Thyroid gland (tissue), 4 donors: ENCODE data around the gene TRIM50.
"Not testable (repeated sequence)": the region's sequence is repeated elsewhere in the genome, so short reads cannot be mapped to it uniquely, and the experiment has no call there.

Experiments used
- CTCF ChIP-seq, 6 experiments: fragments of 200-600 bp in 3 of 6; fragments of 450-650 bp in 3 of 6; sonication (generic) in 3 of 6; IDR thresholded peaks; one replicate each; pipeline ENCODE4 v1.5.1; 2016 to 2019; ENCODE audit warnings: antibody characterized with exemption in 6 of 6, mild to moderate bottlenecking in 2 of 6, inconsistent platforms in 1 of 6, moderate library complexity in 1 of 6
- POLR2A ChIP-seq, 2 donors: fragments of 450-650 bp; IDR thresholded peaks; one replicate each; pipeline ENCODE4 v1.6.1; 2017; ENCODE audit warnings: antibody characterized with exemption in 2 of 2, mild to moderate bottlenecking in 2 of 2, moderate library complexity in 1 of 2

- TF ChIP-seq CTCF, POLR2A (IDR thresholded peaks at IDR 0.05): not testable (repeated sequence)
These were observed 433 bp downstream of the TRIM50 start for GRCh38 chr7:73327449-73327848.
